Right atrium auricular region (tissue), 2 donors: ENCODE results near the gene GPHN. TPM values are rescaled to one million over a fixed set of nuclear protein-coding genes. Genes with fewer than 3 reads are reported as not detected.

ENCODE experiments used
- DNase-seq: peaks from one replicate; pipeline ENCODE4 v3.0.0-alpha.2; 2019; ENCODE audit warnings: low spot score
- H3K27ac ChIP-seq, 2 donors: fragments of 200-600 bp; sonication (generic); 1 replicate in 1 of 2; 2 replicates in 1 of 2; pipeline ENCODE4 v1.5.1; 2016 to 2019
- H3K27me3 ChIP-seq, 2 donors: fragments of 200-600 bp; sonication (generic); one replicate each; pipeline versions ENCODE4 v1.5.1 to v1.6.0; 2017 to 2019
- H3K36me3 ChIP-seq: fragments of 200-600 bp; sonication (generic); one replicate; pipeline ENCODE4 v1.5.1; 2016
- H3K4me1 ChIP-seq, 2 donors: fragments of 200-600 bp; sonication (generic); one replicate each; pipeline versions ENCODE4 v1.5.1 to v1.6.0; 2017 to 2019
- H3K4me3 ChIP-seq, 2 donors: fragments of 200-600 bp; sonication (generic); 1 replicate in 1 of 2; 2 replicates in 1 of 2; pipeline ENCODE4 v1.5.1; 2017 to 2019; ENCODE audit warnings: mild to moderate bottlenecking in 1 of 2, moderate library complexity in 1 of 2
- H3K9me3 ChIP-seq, 2 donors: fragments of 200-600 bp; sonication (generic); one replicate each; pipeline ENCODE4 v1.5.1; 2019
- CTCF ChIP-seq, 2 donors: fragments of 200-600 bp; sonication (generic); IDR thresholded peaks; one replicate each; pipeline ENCODE4 v1.5.1; 2019; ENCODE audit warnings: antibody characterized with exemption in 2 of 2
- total RNA-seq, 2 donors: library from RNA; depleted of rRNA; stranded (reverse); fragments of >200 nt; gene quantifications; one replicate each; pipeline ENCODE4 v1.1.0, GENCODE V29; 2016

The GPHN gene
- total RNA-seq, 2 donors from 2014 or later = 14.9 TPM

GRCh38 chr14:67112344-67112743, 604.4 kb downstream of the GPHN start:
- DNase-seq = no peak
- H3K27ac ChIP-seq = no peak overlapping the region
- H3K4me3 ChIP-seq = no peak overlapping the region
- no peaks in the 10 kb centered on the region for H3K9me3 ChIP-seq
- H3K27me3 ChIP-seq = no peaks in the 10 kb centered on the region
- no peaks in the 10 kb centered on the region for H3K4me1 ChIP-seq
- no peaks in the 10 kb centered on the region for H3K36me3 ChIP-seq
- TF ChIP-seq CTCF (IDR thresholded peaks at IDR 0.05) = no peak

- Histone ChIP-seq H3K36me3 (peaks cover 7% of the 10 kb centered on the region), H3K4me3 (no peak overlapping the region), H3K27ac (no peak overlapping the region), H3K4me1 (no peaks in the 10 kb centered on the region), H3K9me3 (no peaks in the 10 kb centered on the region), H3K27me3 (no peaks in the 10 kb centered on the region)
- TF ChIP-seq CTCF (IDR thresholded peaks at IDR 0.05) = no peak
- DNase-seq = no peak
Measured at GRCh38 chr14:67127174-67127573, 619.2 kb downstream of the GPHN start.

- no peak for TF ChIP-seq CTCF (IDR thresholded peaks at IDR 0.05)
- Histone ChIP-seq H3K9me3 (no peaks in the 10 kb centered on the region), H3K4me1 (no peaks in the 10 kb centered on the region), H3K4me3 (no peak overlapping the region), H3K36me3 (no peaks in the 10 kb centered on the region), H3K27me3 (no peaks in the 10 kb centered on the region), H3K27ac (no peak overlapping the region)
- DNase-seq = no peak
Measured at GRCh38 chr14:67129768-67130167, 621.8 kb downstream of the GPHN start.

- no peak overlapping the region for H3K27ac ChIP-seq
- H3K4me1 ChIP-seq = no peaks in the 10 kb centered on the region
- no peak for TF ChIP-seq CTCF (IDR thresholded peaks at IDR 0.05)
- DNase-seq = no peak
- no peaks in the 10 kb centered on the region for H3K9me3 ChIP-seq
- no peaks in the 10 kb centered on the region for H3K27me3 ChIP-seq
- H3K4me3 ChIP-seq = no peak overlapping the region
- no peaks in the 10 kb centered on the region for H3K36me3 ChIP-seq
Measured at GRCh38 chr14:67131691-67132090, 623.7 kb downstream of the GPHN start.

GRCh38 chr14:67133144-67133543, 625.2 kb downstream of the GPHN start:
- no peaks in the 10 kb centered on the region for H3K36me3 ChIP-seq
- DNase-seq = no peak
- H3K4me3 ChIP-seq = no peak overlapping the region

More at GRCh38 chr14:67133144-67133543, 625.2 kb downstream of the GPHN start:
- no peaks in the 10 kb centered on the region for H3K9me3 ChIP-seq
- no peaks in the 10 kb centered on the region for H3K27me3 ChIP-seq
- no peaks in the 10 kb centered on the region for H3K4me1 ChIP-seq
- H3K27ac ChIP-seq = no peak overlapping the region
- TF ChIP-seq CTCF (IDR thresholded peaks at IDR 0.05) = no peak
